Central memory CD8-positive, alpha-beta T cell (primary cell): ENCODE data around the gene SLC26A11.
"Not testable (repeated sequence)": the region's sequence is repeated elsewhere in the genome, so short reads cannot be mapped to it uniquely, and the experiment has no call there.

Experiments used
- ATAC-seq: fragments of 150-1000 bp; cut with Tn5 transposase; replicated peaks from 2 replicates; pipeline ENCODE4 v1.10.0; 2022; ENCODE audit warnings: mild to moderate bottlenecking, moderate FRiP score, moderate number of reproducible peaks; ENCODE audit not compliant: poor library complexity, severe bottlenecking; ENCODE audit errors: extremely low read depth
- DNase-seq, 2 donors: peaks; one replicate each; pipeline ENCODE4 v3.0.0; 2021; ENCODE audit warnings: low spot score in 2 of 2
- H3K27ac Mint-ChIP-seq: one replicate; pipeline ENCODE4 v1.8.0; 2022; ENCODE audit warnings: low read depth, mild to moderate bottlenecking, moderate library complexity, mixed read lengths
- H3K27me3 Mint-ChIP-seq: one replicate; pipeline ENCODE4 v1.8.0; 2022; ENCODE audit warnings: mixed read lengths
- H3K36me3 Mint-ChIP-seq: one replicate; pipeline ENCODE4 v1.8.0; 2022; ENCODE audit warnings: mild to moderate bottlenecking, moderate library complexity, mixed read lengths; ENCODE audit not compliant: insufficient read depth
- H3K4me1 Mint-ChIP-seq: one replicate; pipeline ENCODE4 v1.8.0; 2022; ENCODE audit warnings: mixed read lengths
- H3K4me3 Mint-ChIP-seq: one replicate; pipeline ENCODE4 v1.8.0; 2022; ENCODE audit warnings: mild to moderate bottlenecking, moderate library complexity, mixed read lengths
- H3K9me3 Mint-ChIP-seq: one replicate; pipeline ENCODE4 v1.8.0; 2022; ENCODE audit warnings: mixed read lengths

SLC26A11 gene

DNA sequence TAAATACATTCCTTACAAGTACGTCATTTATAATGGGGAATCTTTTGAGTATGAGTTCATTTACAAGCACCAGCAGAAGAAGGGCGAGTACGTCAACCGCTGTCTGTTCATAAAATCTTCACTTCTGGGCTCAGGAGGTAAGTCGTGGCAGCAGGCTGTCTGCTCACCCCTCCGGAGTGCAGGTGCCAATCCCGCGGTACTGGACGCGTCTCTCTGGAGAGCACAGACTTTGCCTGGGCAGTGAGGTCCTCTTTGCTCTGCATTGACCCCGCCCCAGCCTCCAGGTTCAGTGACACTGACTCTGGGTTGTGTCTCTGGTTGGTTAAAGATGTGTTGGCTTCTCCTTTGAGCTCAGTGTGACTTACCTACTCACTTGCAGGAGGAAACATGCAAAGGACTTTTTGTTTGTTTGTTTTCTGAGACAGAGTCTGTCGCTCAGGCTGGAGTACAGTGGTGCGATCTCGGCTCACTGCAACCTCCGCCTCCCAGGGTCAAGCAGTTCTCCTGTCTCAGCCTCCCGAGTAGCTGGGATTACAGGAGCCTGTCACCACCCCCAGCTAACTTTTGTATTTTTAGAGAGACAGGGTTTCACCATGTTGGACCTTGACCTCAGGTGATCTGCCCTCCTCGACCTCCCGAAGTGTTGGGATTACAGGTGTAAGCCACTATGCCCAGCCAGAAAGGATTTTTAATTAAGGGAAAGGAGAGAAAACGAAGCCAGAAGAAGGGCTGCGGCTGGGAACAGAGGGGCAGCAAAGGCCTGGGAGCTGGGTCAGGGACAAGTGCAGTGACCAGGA lies 71.7 kb downstream of the SLC26A11 start:
- Mint-ChIP-seq H3K27me3 (no peaks in the 10 kb centered on the region), H3K4me3 (no peak overlapping the region), H3K27ac (no peak overlapping the region), H3K36me3 (peaks cover 83% of the 10 kb centered on the region), H3K4me1 (peaks cover 6% of the 10 kb centered on the region), H3K9me3 (no peaks in the 10 kb centered on the region)
- ATAC-seq (no peak), DNase-seq (no peak)

- Mint-ChIP-seq H3K27me3 (no peaks in the 10 kb centered on the region), H3K9me3 (no peaks in the 10 kb centered on the region), H3K27ac (no peak overlapping the region), H3K4me3 (no peak overlapping the region), H3K36me3 (peaks cover 86% of the 10 kb centered on the region), H3K4me1 (peaks cover 6% of the 10 kb centered on the region)
- no peak for ATAC-seq
- DNase-seq, result no peak
Measured at GRCh38 chr17:80292521-80292971, 72.3 kb downstream of the SLC26A11 start.

DNA sequence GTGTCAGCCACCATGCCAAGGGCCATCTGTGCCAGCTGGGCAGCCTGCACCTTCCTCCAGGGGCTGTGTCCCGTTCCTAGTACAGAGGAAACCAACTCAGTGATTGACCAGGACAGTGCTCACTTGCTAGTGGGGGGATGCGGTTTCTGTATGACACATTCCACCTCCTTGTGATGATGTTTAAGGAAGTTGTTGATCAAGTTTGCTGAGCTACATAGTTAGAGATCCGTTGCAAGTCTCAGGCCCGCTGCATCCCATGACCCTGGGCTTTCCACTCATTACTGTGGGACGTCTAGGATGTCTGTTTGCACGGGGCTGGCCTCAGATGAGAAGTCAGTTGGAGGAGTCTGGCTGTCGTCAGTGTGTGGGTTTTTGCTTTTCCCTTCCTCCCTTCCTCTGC lies 74.0 kb downstream of the SLC26A11 start:
- no peaks in the 10 kb centered on the region for H3K27me3 Mint-ChIP-seq
- DNase-seq (no peak), ATAC-seq (no peak)
- no peak overlapping the region for H3K27ac Mint-ChIP-seq
- peaks cover 92% of the 10 kb centered on the region for H3K36me3 Mint-ChIP-seq
- H3K4me1 Mint-ChIP-seq, result peaks cover 12% of the 10 kb centered on the region
- H3K4me3 Mint-ChIP-seq, result no peak overlapping the region
- no peaks in the 10 kb centered on the region for H3K9me3 Mint-ChIP-seq

GRCh38 chr17:80294653-80295052 lies 74.4 kb downstream of the SLC26A11 start:
- ATAC-seq (no peak), DNase-seq (no peak)
- Mint-ChIP-seq H3K36me3 (peaks cover 92% of the 10 kb centered on the region), H3K9me3 (no peaks in the 10 kb centered on the region), H3K27me3 (no peaks in the 10 kb centered on the region), H3K27ac (no peak overlapping the region), H3K4me1 (peaks cover 8% of the 10 kb centered on the region), H3K4me3 (no peak overlapping the region)

DNA sequence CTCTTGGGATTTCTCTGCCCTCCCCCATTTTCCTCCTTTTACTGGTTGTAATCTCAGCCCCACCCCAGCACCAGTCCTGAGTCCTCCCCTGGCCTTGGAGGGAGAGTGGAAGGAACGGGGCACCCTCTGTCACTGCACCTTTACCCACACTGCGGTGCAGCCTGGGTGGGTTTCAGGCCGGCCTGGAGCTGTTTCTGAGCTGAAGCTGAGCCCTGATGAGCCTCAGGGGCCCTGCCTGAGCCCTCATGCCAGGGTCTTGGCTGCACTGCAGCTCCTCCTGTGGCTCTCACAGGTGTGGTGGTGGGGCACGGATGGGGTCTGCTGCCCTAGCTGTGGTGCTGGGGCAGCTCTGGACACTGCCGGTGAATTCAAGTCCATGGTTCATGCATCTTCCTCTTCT lies 74.9 kb downstream of the SLC26A11 start:
- H3K27me3 Mint-ChIP-seq, result no peaks in the 10 kb centered on the region
- peaks cover 93% of the 10 kb centered on the region for H3K36me3 Mint-ChIP-seq
- peaks cover 6% of the 10 kb centered on the region for H3K4me1 Mint-ChIP-seq
- DNase-seq, result no peak
- no peaks in the 10 kb centered on the region for H3K9me3 Mint-ChIP-seq
- H3K27ac Mint-ChIP-seq, result no peak overlapping the region
- H3K4me3 Mint-ChIP-seq, result no peak overlapping the region
- no peak for ATAC-seq

- Mint-ChIP-seq H3K9me3 (no peaks in the 10 kb centered on the region), H3K27ac (peak overlapping the region; percentile 52), H3K4me3 (no peak overlapping the region), H3K36me3 (peaks cover 93% of the 10 kb centered on the region), H3K4me1 (peaks cover 7% of the 10 kb centered on the region), H3K27me3 (no peaks in the 10 kb centered on the region)
- DNase-seq (no peak), ATAC-seq (no peak)
Measured at GRCh38 chr17:80295559-80295958, 75.3 kb downstream of the SLC26A11 start.

DNA sequence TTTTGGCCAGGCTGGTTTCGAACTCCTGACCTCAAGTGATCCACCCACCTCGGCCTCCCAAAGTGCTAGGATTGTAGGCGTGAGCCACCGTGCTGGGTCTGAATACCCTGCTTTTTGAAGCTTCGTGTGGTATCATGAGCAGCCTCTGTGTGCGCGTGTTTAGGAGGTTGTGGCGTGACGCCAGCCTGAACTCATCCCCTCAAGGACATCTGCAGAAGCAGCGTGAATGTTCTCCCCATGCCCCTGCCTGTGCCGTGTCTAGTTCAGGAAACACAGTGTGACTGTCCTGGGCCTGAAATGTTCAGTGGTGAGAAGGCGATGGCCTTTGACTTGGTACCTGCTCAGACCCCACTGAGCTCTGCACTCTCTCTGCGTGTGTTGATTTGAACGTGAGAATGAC lies 76.0 kb downstream of the SLC26A11 start:
- peaks cover 14% of the 10 kb centered on the region for H3K4me1 Mint-ChIP-seq

GRCh38 chr17:80297996-80298560 lies 77.9 kb downstream of the SLC26A11 start:
- DNase-seq (no peak), ATAC-seq (no peak)
- Mint-ChIP-seq H3K27ac (no peak overlapping the region), H3K9me3 (no peaks in the 10 kb centered on the region), H3K36me3 (peaks cover 95% of the 10 kb centered on the region), H3K4me1 (peaks cover 21% of the 10 kb centered on the region), H3K27me3 (no peaks in the 10 kb centered on the region), H3K4me3 (no peak overlapping the region)

More for the DNA sequence above, 76.0 kb downstream of the SLC26A11 start:
- Mint-ChIP-seq H3K4me3 (no peak overlapping the region), H3K27me3 (no peaks in the 10 kb centered on the region), H3K36me3 (peaks cover 95% of the 10 kb centered on the region), H3K9me3 (no peaks in the 10 kb centered on the region), H3K27ac (peak overlapping the region; percentile 52)
- ATAC-seq, result no peak
- no peak for DNase-seq

DNA sequence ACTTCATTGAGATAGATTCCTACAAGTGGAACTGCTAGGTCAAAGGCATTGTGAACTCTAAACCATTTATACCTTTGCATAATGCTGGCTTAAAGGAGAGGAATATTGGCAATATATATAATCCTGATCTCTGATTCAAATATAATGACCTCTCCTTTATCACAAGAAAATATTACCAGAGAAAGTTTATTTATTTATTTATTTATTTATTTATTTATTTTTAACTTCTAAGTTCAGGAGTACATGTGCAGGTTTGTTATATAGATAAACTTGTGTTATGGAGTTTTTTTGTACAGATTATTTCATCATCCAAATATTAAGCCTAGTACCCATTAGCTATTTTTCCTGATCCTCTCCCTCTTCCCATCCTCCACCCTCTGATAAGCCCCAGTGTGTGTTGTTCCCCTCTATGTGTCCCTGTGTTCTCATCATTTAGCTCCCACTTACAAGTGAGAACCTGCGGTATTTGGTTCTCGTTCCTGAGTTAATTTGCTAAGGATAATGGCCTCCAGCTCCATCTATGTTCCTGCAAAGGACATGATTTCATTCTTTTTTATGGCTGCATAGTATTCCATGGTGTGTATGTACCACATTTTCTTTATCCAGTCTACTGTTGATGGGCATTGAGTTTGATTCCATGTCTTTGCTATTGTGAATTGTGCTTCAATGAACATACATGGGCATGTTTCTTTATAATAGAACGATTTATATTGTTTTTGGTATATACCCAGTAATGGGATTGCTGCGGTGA lies 79.3 kb downstream of the SLC26A11 start:
- not testable (repeated sequence) for H3K4me3 Mint-ChIP-seq, DNase-seq, H3K9me3 Mint-ChIP-seq, H3K27me3 Mint-ChIP-seq, ATAC-seq, H3K27ac Mint-ChIP-seq
- peaks cover 21% of the 10 kb centered on the region for H3K4me1 Mint-ChIP-seq
- H3K36me3 Mint-ChIP-seq, result peaks cover 91% of the 10 kb centered on the region

DNA sequence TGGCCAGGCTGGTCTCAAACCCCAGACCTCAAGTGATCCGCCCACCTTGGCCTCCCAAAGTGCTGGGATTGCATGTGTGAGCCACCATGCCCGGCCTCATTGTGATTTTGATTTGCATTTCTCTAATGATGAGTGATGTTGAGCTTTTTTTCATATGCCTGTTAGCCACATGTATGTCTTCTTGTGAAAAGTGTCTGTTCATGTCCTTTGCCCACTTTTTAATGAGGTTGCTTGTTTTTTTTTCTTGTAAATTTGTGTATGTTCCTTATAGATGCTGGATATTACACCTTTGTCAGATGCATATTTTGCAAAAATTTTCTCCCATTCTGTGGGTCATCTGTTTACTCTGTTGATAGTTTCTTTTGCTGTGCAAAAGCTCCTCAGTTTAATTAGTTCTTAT lies 80.5 kb downstream of the SLC26A11 start:
- Mint-ChIP-seq H3K4me1 (peaks cover 21% of the 10 kb centered on the region), H3K27ac (peak overlapping the region; percentile 36), H3K36me3 (peaks cover 89% of the 10 kb centered on the region)
- H3K4me3 Mint-ChIP-seq, H3K9me3 Mint-ChIP-seq, DNase-seq, H3K27me3 Mint-ChIP-seq, ATAC-seq: not testable (repeated sequence)
